ENCODE data around the gene DLL4.

DNA sequence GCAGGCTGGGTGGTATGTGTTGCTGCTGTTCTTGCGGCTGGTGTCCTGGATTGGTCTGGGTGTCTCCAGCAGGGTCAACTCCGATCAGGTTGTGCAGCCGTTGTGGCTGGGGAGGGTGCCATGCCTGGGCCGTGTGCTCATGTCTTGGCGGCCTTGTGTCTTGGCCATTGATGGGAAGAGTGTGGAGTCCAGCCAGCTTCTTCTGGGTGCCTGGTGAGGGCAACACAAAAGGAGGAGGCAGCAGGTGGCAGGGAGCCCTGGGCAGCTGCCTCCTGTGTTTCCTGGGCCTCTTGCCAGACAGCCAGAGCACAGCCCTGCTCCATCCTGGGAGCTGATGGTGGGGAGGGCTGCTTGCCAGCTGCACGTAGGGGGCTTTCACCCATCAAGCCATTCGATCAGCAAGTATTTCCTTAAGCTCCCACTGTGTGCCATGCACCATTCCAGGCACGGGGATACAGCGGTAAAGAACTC, 28.5 kb downstream of the DLL4 start:
- TF ChIP-seq, protein P1, sequence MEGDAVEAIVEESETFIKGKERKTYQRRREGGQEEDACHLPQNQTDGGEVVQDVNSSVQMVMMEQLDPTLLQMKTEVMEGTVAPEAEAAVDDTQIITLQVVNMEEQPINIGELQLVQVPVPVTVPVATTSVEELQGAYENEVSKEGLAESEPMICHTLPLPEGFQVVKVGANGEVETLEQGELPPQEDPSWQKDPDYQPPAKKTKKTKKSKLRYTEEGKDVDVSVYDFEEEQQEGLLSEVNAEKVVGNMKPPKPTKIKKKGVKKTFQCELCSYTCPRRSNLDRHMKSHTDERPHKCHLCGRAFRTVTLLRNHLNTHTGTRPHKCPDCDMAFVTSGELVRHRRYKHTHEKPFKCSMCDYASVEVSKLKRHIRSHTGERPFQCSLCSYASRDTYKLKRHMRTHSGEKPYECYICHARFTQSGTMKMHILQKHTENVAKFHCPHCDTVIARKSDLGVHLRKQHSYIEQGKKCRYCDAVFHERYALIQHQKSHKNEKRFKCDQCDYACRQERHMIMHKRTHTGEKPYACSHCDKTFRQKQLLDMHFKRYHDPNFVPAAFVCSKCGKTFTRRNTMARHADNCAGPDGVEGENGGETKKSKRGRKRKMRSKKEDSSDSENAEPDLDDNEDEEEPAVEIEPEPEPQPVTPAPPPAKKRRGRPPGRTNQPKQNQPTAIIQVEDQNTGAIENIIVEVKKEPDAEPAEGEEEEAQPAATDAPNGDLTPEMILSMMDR (IDR thresholded peaks at IDR 0.05), result no peak
- no peak for TF ChIP-seq POLR2A (IDR thresholded peaks at IDR 0.05)

Data from heart left ventricle (tissue), 13 donors.